GM19099 (cell line): ENCODE results near the gene DIRAS1.

ENCODE experiments used
- POLR2A ChIP-seq: IDR thresholded peaks from 3 replicates; pipeline ENCODE4 v1.6.1; 2011; ENCODE audit warnings: low read depth; ENCODE audit not compliant: insufficient read length; ENCODE audit errors: extremely low read depth

Gene DIRAS1

GRCh38 chr19:2714531-2715269, 6.5 kb downstream of the DIRAS1 start:
- no peak for TF ChIP-seq POLR2A

- TF ChIP-seq POLR2A, result no peak
Measured at GRCh38 chr19:2711875-2712205, 9.3 kb downstream of the DIRAS1 start.

- no peak for TF ChIP-seq POLR2A
Measured at GRCh38 chr19:2711172-2711874, 9.8 kb downstream of the DIRAS1 start.

GRCh38 chr19:2706251-2706650, 14.9 kb downstream of the DIRAS1 start:
- no peak for TF ChIP-seq POLR2A

DNA sequence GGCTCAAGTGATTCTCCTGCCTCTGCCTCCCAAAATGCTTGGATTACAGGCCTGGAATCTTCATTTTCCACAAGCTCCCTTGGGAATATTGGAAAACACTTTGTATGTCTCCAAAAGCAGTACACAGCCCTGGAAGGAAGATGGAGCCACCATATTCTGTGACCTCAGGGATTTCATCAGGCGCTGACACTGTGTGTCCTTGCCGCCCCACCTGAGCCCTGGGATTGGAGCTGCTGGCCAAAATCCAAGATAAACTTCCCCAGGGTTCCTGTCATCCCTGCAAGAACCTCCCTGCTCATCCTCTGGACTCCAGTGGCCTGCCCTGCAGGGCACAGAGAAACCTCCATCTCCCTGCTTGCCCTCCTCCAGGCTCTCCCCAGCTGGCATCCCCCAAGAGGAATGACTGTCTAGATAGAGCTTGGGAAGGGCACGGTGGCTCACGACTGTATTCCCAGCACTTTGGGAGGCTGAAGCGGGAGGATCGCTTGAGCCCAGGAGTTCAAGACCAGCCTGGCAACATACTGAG, 17.4 kb downstream of the DIRAS1 start:
- TF ChIP-seq POLR2A, result no peak

GRCh38 chr19:2703077-2703437, 18.1 kb downstream of the DIRAS1 start:
- TF ChIP-seq POLR2A, result no peak

DNA sequence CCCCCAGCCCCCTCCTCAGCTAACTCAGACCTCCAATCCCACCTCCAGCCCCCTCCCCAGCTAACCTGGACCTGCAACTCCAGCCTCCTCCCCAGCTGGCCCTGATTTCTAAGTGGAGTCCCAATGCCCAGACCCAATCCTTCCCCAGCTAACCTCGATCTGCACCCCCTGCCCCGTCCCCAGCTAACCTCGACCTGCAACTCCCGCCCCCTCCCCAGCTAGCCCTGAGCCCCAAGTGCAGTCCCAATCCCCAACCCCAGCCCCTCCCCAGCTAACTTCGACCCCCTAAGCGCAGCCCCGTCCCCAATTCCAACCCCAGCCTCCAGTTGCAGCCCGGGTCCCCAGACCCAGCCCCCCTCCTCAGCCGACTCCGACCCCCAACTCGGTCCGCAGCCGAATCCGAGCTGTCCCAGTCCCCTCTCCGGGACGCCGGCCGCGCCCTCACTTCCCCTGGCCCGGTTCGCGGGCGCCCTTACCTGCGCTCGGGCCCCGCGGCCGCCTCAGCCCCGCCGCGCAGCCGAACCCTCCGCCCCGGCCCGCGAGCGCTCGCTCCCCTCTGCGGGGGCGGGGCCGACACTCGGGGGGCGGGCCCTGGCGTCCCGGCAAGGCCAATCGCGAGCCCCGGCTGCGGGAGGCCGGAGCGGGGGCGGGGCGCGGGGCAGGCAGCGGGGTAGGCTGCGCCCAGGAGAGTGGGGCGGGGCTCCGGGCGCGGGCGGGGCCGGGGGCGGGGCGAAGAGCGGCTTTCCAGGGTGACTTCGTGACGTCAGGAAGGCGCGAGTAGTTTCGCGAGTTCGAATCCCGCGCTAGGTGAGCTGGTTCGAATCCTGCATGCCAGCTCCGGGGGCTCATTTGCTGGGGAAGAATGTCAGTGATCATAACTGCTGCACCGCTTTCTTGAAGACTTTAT, 18.7 kb downstream of the DIRAS1 start, which contains the start of gene GNG7:
Gene GNG7, minus strand, starts transcription at position 525 of the 907 bp plus-strand sequence. CDS start 182,006 bp downstream, outside the sequence.
- peak; percentile 79 for TF ChIP-seq POLR2A

GRCh38 chr19:2701361-2702169, 19.6 kb downstream of the DIRAS1 start:
- no peak for TF ChIP-seq POLR2A

GRCh38 chr19:2700660-2701360, 20.4 kb downstream of the DIRAS1 start:
- no peak for TF ChIP-seq POLR2A

DNA sequence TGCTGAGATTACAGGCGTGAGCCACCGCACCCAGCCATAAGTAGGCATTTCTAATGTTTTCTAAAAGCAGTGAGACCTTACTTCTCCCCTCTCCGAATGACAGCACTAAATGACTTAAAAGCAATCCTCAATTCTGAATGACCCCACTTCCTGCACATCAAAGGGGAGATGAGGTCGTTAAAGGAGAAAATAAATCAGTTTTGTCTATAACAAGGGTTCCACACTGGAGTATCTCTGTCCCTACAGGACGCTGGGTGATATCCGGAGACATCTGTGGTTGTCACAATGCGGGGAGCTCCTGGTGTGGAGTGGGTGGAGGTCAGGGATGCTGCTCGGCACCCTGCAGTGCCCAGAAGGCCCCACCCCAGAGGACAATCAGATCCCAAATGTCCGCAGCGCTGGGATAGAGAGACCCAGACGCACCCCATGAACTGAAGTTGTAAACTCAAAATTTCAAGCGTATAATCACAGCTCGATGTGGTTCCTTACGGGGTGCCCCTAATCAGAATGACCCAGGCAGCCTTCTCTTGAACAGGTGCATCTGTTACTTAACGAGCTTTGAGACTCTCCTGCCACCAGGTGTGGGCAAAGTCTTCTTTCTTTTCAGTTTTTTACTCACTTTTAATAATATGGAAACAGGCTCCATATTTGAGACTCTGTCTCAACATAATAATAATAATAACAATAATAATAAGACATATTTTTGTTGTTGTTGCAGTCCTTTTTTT, 21.6 kb downstream of the DIRAS1 start:
- no peak for TF ChIP-seq POLR2A

DNA sequence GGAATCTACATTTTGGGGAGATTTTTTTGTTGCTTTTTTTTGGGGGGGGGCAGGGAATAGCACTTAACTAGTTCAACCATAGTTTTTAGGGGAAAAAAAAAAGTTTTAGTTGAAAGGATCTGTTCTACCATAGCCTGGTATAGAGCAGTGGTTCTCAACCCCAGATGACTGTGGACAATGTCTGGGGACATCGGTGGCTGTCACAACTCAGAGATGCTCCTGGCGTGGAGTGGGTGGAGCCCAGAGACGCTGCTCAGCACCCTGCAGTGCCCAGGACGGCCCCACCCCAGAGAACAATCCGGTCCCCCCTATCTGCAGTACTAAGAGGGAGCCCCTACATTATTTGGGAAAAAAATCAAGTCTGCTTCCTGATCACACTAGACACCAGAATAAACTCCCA, 27.0 kb downstream of the DIRAS1 start:
- TF ChIP-seq POLR2A, result no peak

DNA sequence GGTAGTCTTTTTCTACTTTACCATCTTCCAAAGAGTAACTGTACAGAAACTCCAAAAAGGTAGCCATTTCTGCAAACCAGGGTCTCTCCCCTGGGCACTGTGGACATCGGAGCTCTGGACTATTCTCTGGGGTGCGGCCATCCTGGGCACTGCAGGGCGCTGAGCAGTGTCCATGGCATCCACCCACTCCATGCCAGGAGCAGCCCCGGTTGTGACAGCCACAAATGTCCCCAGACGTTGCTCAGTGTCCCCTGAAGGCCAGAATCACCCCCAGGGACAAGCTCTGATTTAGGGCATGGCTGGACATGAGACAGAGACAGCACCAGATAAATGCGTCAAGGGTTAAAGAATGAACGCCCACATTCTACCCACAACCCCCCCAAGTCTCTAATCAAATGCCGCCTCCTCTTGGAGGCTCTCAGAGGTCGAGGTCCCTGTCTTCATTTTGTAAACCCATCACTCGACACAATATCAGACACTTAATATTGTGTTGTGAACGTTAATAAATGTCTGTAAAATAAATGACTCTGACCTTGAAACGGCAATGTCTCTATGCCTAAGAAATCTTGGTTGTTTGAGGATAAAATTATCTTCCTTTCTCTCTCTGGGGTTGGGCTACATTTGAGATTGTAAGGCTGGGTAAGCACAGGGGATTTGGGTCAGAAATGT, 27.5 kb downstream of the DIRAS1 start:
- no peak for TF ChIP-seq POLR2A

- TF ChIP-seq POLR2A, result no peak
Measured at GRCh38 chr19:2691951-2692350, 29.2 kb downstream of the DIRAS1 start.

DNA sequence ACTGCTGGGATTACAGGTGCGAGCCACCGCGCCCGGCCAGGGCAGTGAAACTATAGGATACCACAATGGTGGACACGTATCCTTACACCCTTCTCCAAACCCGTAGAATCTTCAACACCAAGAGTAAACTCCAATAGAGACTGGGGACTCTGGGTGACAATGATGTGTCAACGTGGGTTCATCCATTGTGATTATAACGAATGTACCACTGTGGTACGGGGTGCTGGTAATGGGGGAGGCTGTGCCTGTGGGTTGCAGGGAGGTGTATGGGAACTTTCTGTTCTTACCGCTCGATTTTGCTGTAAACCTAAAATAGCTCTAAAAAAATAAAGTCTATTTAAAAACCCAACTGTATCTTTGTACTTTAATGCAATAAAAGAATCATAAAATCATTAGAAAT, 30.3 kb downstream of the DIRAS1 start:
- no peak for TF ChIP-seq POLR2A
